HepG2 (cell line): ENCODE data around the gene PRR19. TPM values are rescaled to one million over a fixed set of nuclear protein-coding genes. Genes with fewer than 3 reads are reported as not detected.

ENCODE experiments used
- ATAC-seq: fragments of 200-7000 bp; cut with Tn5 transposase; 3 replicates; pipeline ENCODE4 v1.9.1; 2020; ENCODE audit warnings: mild to moderate bottlenecking, moderate library complexity
- BruUV-seq: library from RNA; stranded (reverse); fragments of 400-500 nt; replicated peaks from 2 replicates; lab custom pipeline; 2021; lab: Mats Ljungman, UMichigan
- CTCF ChIA-PET: fragments of 300-600 bp; formaldehyde crosslinking; extraction: SDS; loops from one replicate; lab custom pipeline; 2021; ENCODE audit warnings: low total read pairs, inconsistent platforms, low intra/inter-chr PET ratio; lab: Yijun Ruan, JAX
- POLR2A ChIA-PET: fragments of 350-600 bp; sonication (Branson Sonifier 250); formaldehyde crosslinking; loops from one replicate; lab custom pipeline; 2020; ENCODE audit warnings: antibody characterized with exemption, inconsistent platforms; lab: Yijun Ruan, JAX
- DNase-seq: peaks from one replicate; pipeline ENCODE4 v3.0.0-alpha.2; 2015; ENCODE audit warnings: low spot score
- FAIRE-seq: peaks from 3 replicates; lab custom pipeline; 2011; peaks lifted over from hg19 to GRCh38; lab: Jason Lieb, UNC
- H2AFZ ChIP-seq: one replicate; pipeline ENCODE4 v1.6.1; 2011; ENCODE audit warnings: low read length, inconsistent platforms
- H3K27ac ChIP-seq: fragments of 300-600 bp; 3 replicates; pipeline ENCODE4 v1.8.0; 2011; ENCODE audit warnings: mixed run types, mild to moderate bottlenecking, mixed read lengths, low read length, inconsistent platforms; ENCODE audit not compliant: insufficient read depth; ENCODE audit errors: extremely low read length
- H3K27me3 ChIP-seq, 2 experiments: fragments of 200-600 bp in 1 of 2; 2 replicates in 1 of 2; 3 replicates in 1 of 2; pipeline versions ENCODE4 v1.6.0 to v1.8.0; 2011; ENCODE audit warnings: low read length in 2 of 2, mild to moderate bottlenecking in 2 of 2, moderate library complexity in 2 of 2, inconsistent platforms in 1 of 2; ENCODE audit not compliant: insufficient read depth in 2 of 2, control insufficient read depth in 1 of 2
- H3K36me3 ChIP-seq, 2 experiments: fragments of 200-600 bp in 1 of 2; replicated peaks in 1 of 2; 2 replicates in 1 of 2; 3 replicates in 1 of 2; pipeline versions ENCODE4 v1.5.1 to v1.8.0; 2011; ENCODE audit warnings: low read length in 2 of 2, inconsistent platforms in 1 of 2; ENCODE audit not compliant: insufficient read depth in 2 of 2, control insufficient read depth in 1 of 2
- H3K4me1 ChIP-seq: 2 replicates; pipeline ENCODE4 v1.5.1; 2012; ENCODE audit warnings: low read length, inconsistent platforms; ENCODE audit not compliant: insufficient read depth
- H3K4me2 ChIP-seq: 2 replicates; pipeline ENCODE4 v1.6.0; 2011; ENCODE audit warnings: low read depth, low read length, inconsistent platforms
- H3K4me3 ChIP-seq, 3 experiments: fragments of 200-600 bp in 1 of 3; sonication (generic), shearing (Covaris generic) in 1 of 3; replicated peaks in 1 of 3; 2 replicates each; pipeline ENCODE4 v1.5.1; 2011 to 2016; ENCODE audit warnings: low read length in 3 of 3, inconsistent platforms in 2 of 3, low read depth in 2 of 3, mild to moderate bottlenecking in 2 of 3, control low read depth in 1 of 3, mixed read lengths in 1 of 3; ENCODE audit not compliant: insufficient read depth in 1 of 3
- H3K79me2 ChIP-seq: one replicate; pipeline ENCODE4 v1.6.1; 2011; ENCODE audit warnings: low read length, inconsistent platforms; ENCODE audit not compliant: insufficient read depth
- H3K9ac ChIP-seq: 2 replicates; pipeline ENCODE4 v1.6.0; 2011; ENCODE audit warnings: mild to moderate bottlenecking, low read depth, low read length, inconsistent platforms; ENCODE audit not compliant: insufficient read depth
- H3K9me3 ChIP-seq: 2 replicates; pipeline ENCODE4 v1.5.1; 2012; ENCODE audit warnings: mild to moderate bottlenecking, low read length
- H4K20me1 ChIP-seq: 2 replicates; pipeline ENCODE4 v1.6.0; 2011; ENCODE audit warnings: inconsistent platforms, mild to moderate bottlenecking, low read length, moderate library complexity; ENCODE audit not compliant: insufficient read depth
- CEBPB ChIP-seq: IDR thresholded peaks from 2 replicates; pipeline ENCODE4 v1.6.1; 2011; ENCODE audit warnings: low read depth, low read length, improper control_type of control experiment, borderline replicate concordance
- DMTF1 ChIP-seq: sonication (generic); formaldehyde crosslinking; IDR thresholded peaks from 2 replicates; pipeline ENCODE4 v1.4.0; 2020; ENCODE audit warnings: mild to moderate bottlenecking, missing genetic modification reagents
- GZF1 ChIP-seq: sonication (generic); formaldehyde crosslinking; IDR thresholded peaks from 2 replicates; pipeline ENCODE4 v1.5.1; 2020; ENCODE audit warnings: mild to moderate bottlenecking, missing genetic modification reagents
- HIC2 ChIP-seq: sonication (generic); formaldehyde crosslinking; IDR thresholded peaks from 2 replicates; pipeline ENCODE4 v1.9.0; 2022; ENCODE audit warnings: low read depth, missing genetic modification reagents
- HOXD1 ChIP-seq: sonication (generic); formaldehyde crosslinking; IDR thresholded peaks from 2 replicates; pipeline ENCODE4 v1.5.0; 2020; ENCODE audit warnings: missing genetic modification reagents
- PRPF4 ChIP-seq: fragments of 200-400 bp; formaldehyde crosslinking; IDR thresholded peaks from 2 replicates; pipeline ENCODE4 v1.6.1; 2016; ENCODE audit warnings: low read length, low read depth; ENCODE audit not compliant: poor library complexity, severe bottlenecking
- ZNF224 ChIP-seq: sonication (generic); formaldehyde crosslinking; IDR thresholded peaks from 2 replicates; pipeline ENCODE4 v1.5.0; 2020; ENCODE audit warnings: mild to moderate bottlenecking, missing genetic modification reagents
- ZNF614 ChIP-seq: IDR thresholded peaks from 2 replicates; pipeline ENCODE4 v1.6.1; 2018; ENCODE audit warnings: missing biosample characterization, missing genetic modification reagents, inconsistent platforms, borderline replicate concordance
- ZXDC ChIP-seq: sonication (generic); formaldehyde crosslinking; IDR thresholded peaks from 2 replicates; pipeline ENCODE4 v1.5.0; 2020; ENCODE audit warnings: mild to moderate bottlenecking, missing genetic modification reagents
- WGBS: methylation state at CpG from one replicate; pipeline ENCODE4 v1.1.6; 2017; ENCODE audit warnings: low lambda C conversion rate; 5-methylcytosine and 5-hydroxymethylcytosine counted together
- in situ Hi-C: cut with HindIII; loops from 2 replicates; pipeline ENCODE4 v1.10.0; 2017; ENCODE audit warnings: low pct_unique_long_range_greater_than_20kb; ENCODE audit not compliant: extremely low pct_ligation_motif_present
- intact Hi-C: fragments of 100-400 bp; cut with micrococcal nuclease; formaldehyde crosslinking; loops from one replicate; pipeline ENCODE4 v1.10.0; 2022; ENCODE audit not compliant: unreplicated experiment
- polyA plus RNA-seq, 8 experiments: library from polyadenylated mRNA; depleted of rRNA in 3 of 8; stranded (reverse) in 7 of 8; unstranded in 1 of 8; fragments of >200 nt; fragmentation: Illumina TruSeq in 4 of 8; extraction: Trizol in 4 of 8; gene quantifications; 2 replicates each; pipeline versions ENCODE4 v1.2.1 to v1.2.3, GENCODE V29; 2011 to 2016; ENCODE audit warnings: low read depth in 4 of 8, missing spikeins in 1 of 8, mixed read lengths in 1 of 8; ENCODE audit not compliant: insufficient read depth in 1 of 8
- total RNA-seq, 5 experiments: library from RNA; depleted of rRNA; stranded (reverse); fragments of >200 nt; fragmentation: Illumina TruSeq; extraction: Trizol; gene quantifications; 2 replicates each; pipeline ENCODE4 v1.2.3, GENCODE V29; 2016; ENCODE audit warnings: low read depth in 1 of 5

Gene PRR19
- total and polyA plus RNA-seq, 2 of the 13 experiments (the other 11 are each of a cell fraction or from before 2014, with no cell fraction given) = 0.21 to 0.33 TPM

GRCh38 chr19:42345191-42345812 lies 43.4 kb downstream of the PRR19 start:
- BruUV-seq = no TSS peak

GRCh38 chr19:42348211-42348610 lies 46.3 kb downstream of the PRR19 start:
- no peak overlapping the region for H3K9ac ChIP-seq
- no peaks in the 10 kb centered on the region for H3K27me3 ChIP-seq
- no peak overlapping the region for H3K4me3 ChIP-seq
- BruUV-seq = no TSS peak
- in situ Hi-C loops (no loop called here), intact Hi-C loops (no loop called here)
- no peaks in the 10 kb centered on the region for H3K9me3 ChIP-seq
- ChIA-PET POLR2A (no interaction called here), CTCF (no interaction called here)
- H2AFZ ChIP-seq = no peak overlapping the region
- no peak for TF ChIP-seq HOXD1 (CRISPR knock-in tag)
- TF ChIP-seq DMTF1 (CRISPR knock-in tag) = no peak
- no peak for TF ChIP-seq ZXDC
- no peak for TF ChIP-seq PRPF4
- TF ChIP-seq HIC2 = no peak
- TF ChIP-seq GZF1 (CRISPR knock-in tag) = no peak
- no peak for TF ChIP-seq ZNF614
- H4K20me1 ChIP-seq = no peaks in the 10 kb centered on the region
- no peak overlapping the region for H3K4me2 ChIP-seq
- H3K79me2 ChIP-seq = no peaks in the 10 kb centered on the region
- 98% methylated on average over 10 of the region's 14 CpGs for WGBS
- peaks cover 2% of the 10 kb centered on the region in 2 experiments; a peak in 2 of 5 replicates for H3K36me3 ChIP-seq
- ATAC-seq = no peak
- DNase-seq = no peak
- no peak overlapping the region for H3K27ac ChIP-seq
- no peak for FAIRE-seq
- H3K4me1 ChIP-seq = no peaks in the 10 kb centered on the region

More at GRCh38 chr19:42345191-42345812, 43.4 kb downstream of the PRR19 start:
- ChIA-PET POLR2A (no interaction called here), CTCF (no interaction called here)
- no peaks in the 10 kb centered on the region for H3K27me3 ChIP-seq
- 95% methylated on average over 6 of the region's 6 CpGs for WGBS
- in situ Hi-C loops = no loop called here
- FAIRE-seq = no peak
- no peaks in the 10 kb centered on the region for H3K4me1 ChIP-seq
- no peak overlapping the region for H3K27ac ChIP-seq
- no peaks in the 10 kb centered on the region for H3K9me3 ChIP-seq
- TF ChIP-seq CEBPB (peak; percentile 75), ZNF224 (no peak)
- TF ChIP-seq, all 625 proteins: peak for 1
- H3K9ac ChIP-seq = no peak overlapping the region
- no peak overlapping the region for H3K4me2 ChIP-seq
- H4K20me1 ChIP-seq = no peaks in the 10 kb centered on the region
- no peak for ATAC-seq
- no peak for DNase-seq
- H2AFZ ChIP-seq = no peak overlapping the region
- intact Hi-C loops = no loop called here
- H3K36me3 ChIP-seq = peaks cover 6 to 7% of the 10 kb centered on the region in 2 experiments; a peak in 2 of 5 replicates
- no peak overlapping the region for H3K4me3 ChIP-seq
- no peaks in the 10 kb centered on the region for H3K79me2 ChIP-seq
